Measurements from ENCODE around the gene RFPL2. TPM values are rescaled to one million over a fixed set of nuclear protein-coding genes. Genes with fewer than 3 reads are reported as not detected.
"Not testable (repeated sequence)": the region's sequence is repeated elsewhere in the genome, so short reads cannot be mapped to it uniquely, and the experiment has no call there.

The RFPL2 gene
- total and polyA plus RNA-seq, 7 experiments from 2014 or later, result 0.15 to 3.9 (median 0.40) TPM

- peak overlapping the region; percentile 57 for H3K4me3 ChIP-seq (ENCODE audit: low read length)
- peaks cover 12 to 30% of the 10 kb centered on the region in 2 donors for H3K4me1 ChIP-seq (ENCODE audit: control insufficient read depth in 2 of 2, insufficient read depth in 2 of 2, low read length in 2 of 2)
- intact Hi-C loops (cut with micrococcal nuclease), result loop anchor here in 1 of 2 donors (1.0 to 10.0 kb wide), 3 partner anchors 64 to 538 kb away; partner anchors contain the start of genes PISD and RTCB
- CTCF ChIA-PET, result interaction anchor here (1.0 to 2.0 kb wide), 2 partner anchors 12 to 98 kb away, joined by 3 to 5 read pairs; no protein-coding TSS in a partner anchor
- Mint-ChIP-seq H3K27ac (peak overlapping the region in 3 of 9 donors; percentile 14 to 34 (median 17)), H3K4me1 (peaks cover 20 to 74% (median 49%) of the 10 kb centered on the region in 7 donors), H3K9me3 (no peaks in the 10 kb centered on the region), H3K4me3 (peak overlapping the region; percentile 19 to 91 (median 84)), H3K27me3 (peaks cover 0 to 21% (median 6%) of the 10 kb centered on the region in 5 donors), H3K36me3 (no peaks in the 10 kb centered on the region)
- DNase-seq (peak in 5 of 9 donors; percentile 7 to 24 (median 20)), ATAC-seq (peak; percentile 43)
- POLR2A ChIA-PET, result interaction anchor here (0.7 kb wide), 1 partner anchor 9 kb away, joined by 5 read pairs; no protein-coding TSS in a partner anchor
- no peaks in the 10 kb centered on the region for H3K9me3 ChIP-seq (ENCODE audit: control insufficient read depth in 2 of 3, low read length in 3 of 3)
- H3K27ac ChIP-seq (ENCODE audit: low read depth, low read length), result no peak overlapping the region
- no peaks in the 10 kb centered on the region for H3K27me3 ChIP-seq (ENCODE audit: control insufficient read depth in 2 of 2, insufficient read depth in 2 of 2, low read length in 2 of 2)
- H3K36me3 ChIP-seq (ENCODE audit: control insufficient read depth in 2 of 3, insufficient read depth in 3 of 3, low read length in 3 of 3), result no peaks in the 10 kb centered on the region
These were observed 2.2 kb downstream of the RFPL2 start for GRCh38 chr22:32202539-32203180.

- Histone ChIP-seq H3K4me1 (ENCODE audit: control insufficient read depth in 2 of 2, insufficient read depth in 2 of 2, low read length in 2 of 2) (peaks cover 12 to 30% of the 10 kb centered on the region in 2 donors), H3K4me3 (ENCODE audit: low read length) (no peak overlapping the region), H3K9me3 (ENCODE audit: control insufficient read depth in 2 of 3, low read length in 3 of 3) (no peaks in the 10 kb centered on the region), H3K36me3 (ENCODE audit: control insufficient read depth in 2 of 3, insufficient read depth in 3 of 3, low read length in 3 of 3) (no peaks in the 10 kb centered on the region), H3K27me3 (ENCODE audit: control insufficient read depth in 2 of 2, insufficient read depth in 2 of 2, low read length in 2 of 2) (no peaks in the 10 kb centered on the region), H3K27ac (ENCODE audit: low read depth, low read length) (no peak overlapping the region)
- POLR2A ChIA-PET, result interaction anchor here (0.7 kb wide), 1 partner anchor 9 kb away, joined by 5 read pairs; no protein-coding TSS in a partner anchor
- no peaks in the 10 kb centered on the region for H3K36me3 Mint-ChIP-seq
- peak overlapping the region; percentile 19 to 91 (median 84) for H3K4me3 Mint-ChIP-seq
- ATAC-seq (no peak), DNase-seq (no peak)
- H3K9me3 Mint-ChIP-seq, result no peaks in the 10 kb centered on the region
- peaks cover 0 to 21% (median 5%) of the 10 kb centered on the region in 5 donors for H3K27me3 Mint-ChIP-seq
- CTCF ChIA-PET, result interaction anchor here (1.4 to 2.0 kb wide), 2 partner anchors 13 to 271 kb away, joined by 4 to 5 read pairs; no protein-coding TSS in a partner anchor
- H3K4me1 Mint-ChIP-seq, result peaks cover 19 to 73% (median 49%) of the 10 kb centered on the region in 7 donors
- H3K27ac Mint-ChIP-seq, result peak overlapping the region in 4 of 9 donors; percentile 14 to 50 (median 26)
- intact Hi-C loops (cut with micrococcal nuclease), result loop anchor here in 1 of 2 donors (1.0 to 10.0 kb wide), 3 partner anchors 64 to 537 kb away; partner anchors contain the start of genes PISD and RTCB
These were observed 2.7 kb downstream of the RFPL2 start for GRCh38 chr22:32202161-32202538.

GRCh38 chr22:32200752-32201151, 4.1 kb downstream of the RFPL2 start:
- H3K4me1 ChIP-seq (ENCODE audit: control insufficient read depth in 2 of 2, insufficient read depth in 2 of 2, low read length in 2 of 2), result peaks cover 12 to 26% of the 10 kb centered on the region in 2 donors
- ChIA-PET POLR2A (interaction anchor here (0.7 kb wide), 1 partner anchor 58 kb away, joined by 3 read pairs; no protein-coding TSS in a partner anchor), CTCF (interaction anchor here (1.4 to 2.0 kb wide), 2 partner anchors 14 to 273 kb away, joined by 4 to 5 read pairs; no protein-coding TSS in a partner anchor)
- Mint-ChIP-seq H3K9me3 (no peaks in the 10 kb centered on the region), H3K27me3 (peaks cover 0 to 28% (median 0%) of the 10 kb centered on the region in 5 donors), H3K27ac (peak overlapping the region in 5 of 9 donors; percentile 4 to 65 (median 36)), H3K4me1 (peaks cover 14 to 62% (median 44%) of the 10 kb centered on the region in 7 donors), H3K36me3 (no peaks in the 10 kb centered on the region), H3K4me3 (peak overlapping the region in 6 of 10 donors; percentile 16 to 84 (median 26))
- H3K27ac ChIP-seq (ENCODE audit: low read depth, low read length), result no peak overlapping the region
- intact Hi-C loops (cut with micrococcal nuclease), result loop anchor here in 1 of 2 donors (10.0 kb wide), 2 partner anchors 214 to 536 kb away; partner anchors contain the start of genes PISD and RTCB
- ATAC-seq, result no peak
- no peaks in the 10 kb centered on the region for H3K36me3 ChIP-seq (ENCODE audit: control insufficient read depth in 2 of 3, insufficient read depth in 3 of 3, low read length in 3 of 3)
- peak in 5 of 9 donors; percentile 7 to 37 (median 29) for DNase-seq
- no peaks in the 10 kb centered on the region for H3K9me3 ChIP-seq (ENCODE audit: control insufficient read depth in 2 of 3, low read length in 3 of 3)
- H3K27me3 ChIP-seq (ENCODE audit: control insufficient read depth in 2 of 2, insufficient read depth in 2 of 2, low read length in 2 of 2), result no peaks in the 10 kb centered on the region
- no peak overlapping the region for H3K4me3 ChIP-seq (ENCODE audit: low read length)

GRCh38 chr22:32199961-32200360, 4.9 kb downstream of the RFPL2 start:
- Histone ChIP-seq H3K9me3 (ENCODE audit: control insufficient read depth in 2 of 3, low read length in 3 of 3) (no peaks in the 10 kb centered on the region), H3K4me3 (ENCODE audit: low read length) (no peak overlapping the region), H3K27ac (ENCODE audit: low read depth, low read length) (no peak overlapping the region), H3K27me3 (ENCODE audit: control insufficient read depth in 2 of 2, insufficient read depth in 2 of 2, low read length in 2 of 2) (no peaks in the 10 kb centered on the region), H3K36me3 (ENCODE audit: control insufficient read depth in 2 of 3, insufficient read depth in 3 of 3, low read length in 3 of 3) (no peaks in the 10 kb centered on the region), H3K4me1 (ENCODE audit: control insufficient read depth in 2 of 2, insufficient read depth in 2 of 2, low read length in 2 of 2) (peaks cover 12 to 26% of the 10 kb centered on the region in 2 donors)
- ChIA-PET POLR2A (interaction anchor here (0.7 kb wide), 1 partner anchor 57 kb away, joined by 3 read pairs; no protein-coding TSS in a partner anchor), CTCF (no interaction called here)
- Mint-ChIP-seq H3K9me3 (no peaks in the 10 kb centered on the region), H3K27ac (peak overlapping the region in 1 of 9 donors; percentile 43), H3K27me3 (peaks cover 0 to 29% (median 0%) of the 10 kb centered on the region in 5 donors), H3K4me3 (no peak overlapping the region), H3K36me3 (no peaks in the 10 kb centered on the region), H3K4me1 (peaks cover 14 to 54% (median 41%) of the 10 kb centered on the region in 7 donors)
- intact Hi-C loops (cut with micrococcal nuclease), result loop anchor here in 1 of 2 donors (10.0 kb wide), 2 partner anchors 215 to 535 kb away; partner anchors contain the start of genes PISD and RTCB
- DNase-seq, result no peak
- ATAC-seq, result no peak

GRCh38 chr22:32199341-32199740, 5.5 kb downstream of the RFPL2 start:
- Mint-ChIP-seq H3K4me1 (peaks cover 14 to 48% (median 36%) of the 10 kb centered on the region in 7 donors), H3K9me3 (no peaks in the 10 kb centered on the region), H3K36me3 (no peaks in the 10 kb centered on the region), H3K27ac (peak overlapping the region in 1 of 9 donors; percentile 32), H3K27me3 (peaks cover 0 to 27% (median 0%) of the 10 kb centered on the region in 5 donors), H3K4me3 (no peak overlapping the region)
- H3K9me3 ChIP-seq (ENCODE audit: control insufficient read depth in 2 of 3, low read length in 3 of 3), result no peaks in the 10 kb centered on the region
- ChIA-PET POLR2A (no interaction called here), CTCF (no interaction called here)
- peaks cover 12 to 26% of the 10 kb centered on the region in 2 donors for H3K4me1 ChIP-seq (ENCODE audit: control insufficient read depth in 2 of 2, insufficient read depth in 2 of 2, low read length in 2 of 2)
- no peaks in the 10 kb centered on the region for H3K36me3 ChIP-seq (ENCODE audit: control insufficient read depth in 2 of 3, insufficient read depth in 3 of 3, low read length in 3 of 3)
- intact Hi-C loops (cut with micrococcal nuclease), result no loop called here
- DNase-seq (no peak), ATAC-seq (no peak)
- no peak overlapping the region for H3K27ac ChIP-seq (ENCODE audit: low read depth, low read length)
- no peaks in the 10 kb centered on the region for H3K27me3 ChIP-seq (ENCODE audit: control insufficient read depth in 2 of 2, insufficient read depth in 2 of 2, low read length in 2 of 2)
- no peak overlapping the region for H3K4me3 ChIP-seq (ENCODE audit: low read length)

GRCh38 chr22:32197553-32198226, 7.2 kb downstream of the RFPL2 start:
- intact Hi-C loops (cut with micrococcal nuclease); H3K36me3 ChIP-seq (ENCODE audit: control insufficient read depth in 2 of 3, insufficient read depth in 3 of 3, low read length in 3 of 3); ATAC-seq; DNase-seq; H3K27ac Mint-ChIP-seq; H3K4me3 ChIP-seq (ENCODE audit: low read length); H3K27me3 ChIP-seq (ENCODE audit: control insufficient read depth in 2 of 2, insufficient read depth in 2 of 2, low read length in 2 of 2); POLR2A ChIA-PET; H3K4me3 Mint-ChIP-seq; H3K36me3 Mint-ChIP-seq; H3K9me3 Mint-ChIP-seq; H3K9me3 ChIP-seq (ENCODE audit: control insufficient read depth in 2 of 3, low read length in 3 of 3); H3K27ac ChIP-seq (ENCODE audit: low read depth, low read length): not testable (repeated sequence)
- peaks cover 12 to 23% of the 10 kb centered on the region in 2 donors for H3K4me1 ChIP-seq (ENCODE audit: control insufficient read depth in 2 of 2, insufficient read depth in 2 of 2, low read length in 2 of 2)
- CTCF ChIA-PET, result interaction anchor here (0.6 kb wide), 1 partner anchor 280 kb away, joined by 3 read pairs; no protein-coding TSS in a partner anchor
- Mint-ChIP-seq H3K4me1 (peaks cover 14 to 34% (median 22%) of the 10 kb centered on the region in 7 donors), H3K27me3 (peaks cover 0 to 24% (median 0%) of the 10 kb centered on the region in 5 donors)
